ENCODE measurements around the gene ETV2. TPM values are rescaled to one million over a fixed set of nuclear protein-coding genes. Genes with fewer than 3 reads are reported as not detected.

Gene ETV2
- total RNA-seq, 4 donors from 2014 or later: 1.1 to 35.2 (median 3.5) TPM; not detected in 1

DNA sequence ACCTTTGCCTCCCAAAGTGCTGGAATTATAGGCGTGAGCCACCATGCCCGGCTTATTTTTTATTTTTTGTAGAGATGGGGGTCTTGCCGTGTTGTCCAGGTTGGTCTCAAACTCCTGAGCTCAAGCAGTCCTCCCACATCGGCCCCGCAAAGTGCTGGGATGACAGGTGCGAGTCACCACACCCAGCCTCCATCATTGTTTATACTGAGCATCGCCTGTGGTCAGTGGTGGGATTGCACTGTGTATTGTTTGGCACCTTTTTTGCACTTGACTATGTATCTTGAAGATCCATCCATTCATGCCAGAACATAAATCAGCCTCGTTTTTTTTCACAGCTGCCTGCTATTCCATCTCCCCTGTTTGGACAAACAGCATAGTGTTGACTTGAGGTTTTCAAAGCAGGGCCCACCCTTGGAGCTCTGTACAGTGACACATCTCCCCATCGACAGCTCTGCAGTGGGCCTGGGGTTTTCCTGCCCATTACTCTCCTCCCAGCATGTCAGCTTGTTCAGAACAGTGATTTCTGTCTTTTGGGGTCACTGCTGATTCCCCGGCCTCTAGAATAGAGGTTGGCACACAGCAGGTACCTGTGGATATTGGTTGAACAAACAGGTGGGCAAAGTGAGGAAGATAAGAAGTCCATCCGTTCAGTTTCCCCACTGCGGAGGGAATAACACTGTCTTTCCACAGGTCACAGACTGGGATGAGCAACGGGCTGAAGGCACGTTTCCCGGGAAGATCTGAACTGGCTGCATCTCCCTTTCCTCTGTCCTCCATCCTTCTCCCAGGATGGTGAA is 16.6 kb downstream of the ETV2 start:
- peaks cover 0 to 91% (median 29%) of the 10 kb centered on the region in 4 donors for H3K36me3 ChIP-seq
- WGBS, 2 donors (ENCODE audit: low coverage in 1 of 2): 76 to 89% methylated on average over 6 to 15 of the region's 15 CpGs
- no peaks in the 10 kb centered on the region for H3K4me1 ChIP-seq
- no peak overlapping the region for H3K4me3 ChIP-seq
- TF ChIP-seq, protein P1, sequence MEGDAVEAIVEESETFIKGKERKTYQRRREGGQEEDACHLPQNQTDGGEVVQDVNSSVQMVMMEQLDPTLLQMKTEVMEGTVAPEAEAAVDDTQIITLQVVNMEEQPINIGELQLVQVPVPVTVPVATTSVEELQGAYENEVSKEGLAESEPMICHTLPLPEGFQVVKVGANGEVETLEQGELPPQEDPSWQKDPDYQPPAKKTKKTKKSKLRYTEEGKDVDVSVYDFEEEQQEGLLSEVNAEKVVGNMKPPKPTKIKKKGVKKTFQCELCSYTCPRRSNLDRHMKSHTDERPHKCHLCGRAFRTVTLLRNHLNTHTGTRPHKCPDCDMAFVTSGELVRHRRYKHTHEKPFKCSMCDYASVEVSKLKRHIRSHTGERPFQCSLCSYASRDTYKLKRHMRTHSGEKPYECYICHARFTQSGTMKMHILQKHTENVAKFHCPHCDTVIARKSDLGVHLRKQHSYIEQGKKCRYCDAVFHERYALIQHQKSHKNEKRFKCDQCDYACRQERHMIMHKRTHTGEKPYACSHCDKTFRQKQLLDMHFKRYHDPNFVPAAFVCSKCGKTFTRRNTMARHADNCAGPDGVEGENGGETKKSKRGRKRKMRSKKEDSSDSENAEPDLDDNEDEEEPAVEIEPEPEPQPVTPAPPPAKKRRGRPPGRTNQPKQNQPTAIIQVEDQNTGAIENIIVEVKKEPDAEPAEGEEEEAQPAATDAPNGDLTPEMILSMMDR (IDR thresholded peaks at IDR 0.05): peak in 3 of 5 experiments; percentile 13 to 24 (median 14)
- TF ChIP-seq POLR2A (IDR thresholded peaks at IDR 0.05) (no peak), POLR2AphosphoS5 (IDR thresholded peaks at IDR 0.05) (no peak)
- DNase-seq: no peak
- H3K27ac ChIP-seq: no peak overlapping the region
- intact Hi-C loops (cut with DNase I; ENCODE audit: low total_unique reads): no loop called here
- no peaks in the 10 kb centered on the region for H3K27me3 ChIP-seq
- in situ Hi-C loops (cut with MboI; ENCODE audit: low pct_ligation_motif_present in 1 of 4, low pct_unique_long_range_greater_than_20kb in 1 of 4, low sequenced_read_pairs in 3 of 4): no loop called here
- H3K9me3 ChIP-seq: no peaks in the 10 kb centered on the region

DNA sequence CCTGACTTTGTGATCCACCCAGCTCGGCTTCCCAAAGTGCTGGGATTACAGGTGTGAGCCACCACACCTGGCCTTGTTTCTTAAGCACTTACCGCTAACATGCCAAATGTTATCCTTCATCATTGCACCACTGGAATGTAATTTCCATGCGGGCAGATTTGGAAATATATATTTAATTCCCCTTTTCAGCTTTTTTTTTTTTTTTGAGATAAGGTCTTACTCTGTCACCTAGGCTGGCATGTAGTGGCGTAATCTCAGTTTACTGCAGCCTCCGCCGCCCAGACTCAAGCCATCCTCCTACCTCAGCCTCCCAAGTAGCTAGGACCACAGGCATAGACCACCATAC is 20.4 kb downstream of the ETV2 start:
- DNase-seq: no peak
- WGBS, 2 donors (ENCODE audit: low coverage in 1 of 2): 93 to 98% methylated on average over 5 to 6 of the region's 6 CpGs
- H3K4me3 ChIP-seq: no peak overlapping the region
- in situ Hi-C loops (cut with MboI; ENCODE audit: low pct_ligation_motif_present in 1 of 4, low pct_unique_long_range_greater_than_20kb in 1 of 4, low sequenced_read_pairs in 3 of 4) (no loop called here), intact Hi-C loops (cut with DNase I; ENCODE audit: low total_unique reads) (no loop called here)
- TF ChIP-seq, protein P1 (IDR thresholded peaks at IDR 0.05): no peak
- TF ChIP-seq EP300 (IDR thresholded peaks at IDR 0.05; ENCODE audit: low read depth) (no peak), POLR2A (IDR thresholded peaks at IDR 0.05) (no peak), POLR2AphosphoS5 (IDR thresholded peaks at IDR 0.05) (no peak)
- H3K4me1 ChIP-seq: no peaks in the 10 kb centered on the region
- H3K27me3 ChIP-seq: no peaks in the 10 kb centered on the region
- no peaks in the 10 kb centered on the region for H3K9me3 ChIP-seq
- H3K27ac ChIP-seq: no peak overlapping the region
- peaks cover 0 to 65% (median 17%) of the 10 kb centered on the region in 4 donors for H3K36me3 ChIP-seq

- intact Hi-C loops (cut with DNase I; ENCODE audit: low total_unique reads): no loop called here
Observed at GRCh38 chr19:35663981-35664380, 22.4 kb downstream of the ETV2 start.

GRCh38 chr19:35665157-35665556 is 23.6 kb downstream of the ETV2 start:
- Histone ChIP-seq H3K4me3 (no peak overlapping the region), H3K36me3 (peaks cover 0 to 33% (median 11%) of the 10 kb centered on the region in 4 donors), H3K27ac (no peak overlapping the region), H3K4me1 (peaks cover 0 to 6% (median 0%) of the 10 kb centered on the region in 4 donors), H3K9me3 (no peaks in the 10 kb centered on the region), H3K27me3 (no peaks in the 10 kb centered on the region)
- 93 to 100% methylated on average over 1 to 23 of the region's 24 CpGs for WGBS, 2 donors (ENCODE audit: low coverage in 1 of 2)
- TF ChIP-seq, protein P1 (IDR thresholded peaks at IDR 0.05): no peak
- TF ChIP-seq POLR2AphosphoS5 (IDR thresholded peaks at IDR 0.05) (no peak), POLR2A (IDR thresholded peaks at IDR 0.05) (no peak), EP300 (IDR thresholded peaks at IDR 0.05; ENCODE audit: low read depth) (no peak)
- in situ Hi-C loops (cut with MboI; ENCODE audit: low pct_ligation_motif_present in 1 of 4, low pct_unique_long_range_greater_than_20kb in 1 of 4, low sequenced_read_pairs in 3 of 4) (no loop called here), intact Hi-C loops (cut with DNase I; ENCODE audit: low total_unique reads) (no loop called here)
- DNase-seq: no peak

More at GRCh38 chr19:35663981-35664380, 22.4 kb downstream of the ETV2 start:
- Histone ChIP-seq H3K4me1 (no peaks in the 10 kb centered on the region), H3K4me3 (no peak overlapping the region), H3K9me3 (no peaks in the 10 kb centered on the region), H3K36me3 (peaks cover 0 to 45% (median 14%) of the 10 kb centered on the region in 4 donors), H3K27ac (no peak overlapping the region), H3K27me3 (no peaks in the 10 kb centered on the region)
- WGBS, 2 donors (ENCODE audit: low coverage in 1 of 2): 86 to 88% methylated on average over 3 of the region's 3 CpGs
- DNase-seq: no peak
- in situ Hi-C loops (cut with MboI; ENCODE audit: low pct_ligation_motif_present in 1 of 4, low pct_unique_long_range_greater_than_20kb in 1 of 4, low sequenced_read_pairs in 3 of 4): no loop called here
- TF ChIP-seq EP300 (IDR thresholded peaks at IDR 0.05; ENCODE audit: low read depth) (no peak), POLR2A (IDR thresholded peaks at IDR 0.05) (no peak), POLR2AphosphoS5 (IDR thresholded peaks at IDR 0.05) (no peak)
- TF ChIP-seq, protein P1 (IDR thresholded peaks at IDR 0.05): no peak
